ENCODE measurements around the gene SPPL2B.

DNA sequence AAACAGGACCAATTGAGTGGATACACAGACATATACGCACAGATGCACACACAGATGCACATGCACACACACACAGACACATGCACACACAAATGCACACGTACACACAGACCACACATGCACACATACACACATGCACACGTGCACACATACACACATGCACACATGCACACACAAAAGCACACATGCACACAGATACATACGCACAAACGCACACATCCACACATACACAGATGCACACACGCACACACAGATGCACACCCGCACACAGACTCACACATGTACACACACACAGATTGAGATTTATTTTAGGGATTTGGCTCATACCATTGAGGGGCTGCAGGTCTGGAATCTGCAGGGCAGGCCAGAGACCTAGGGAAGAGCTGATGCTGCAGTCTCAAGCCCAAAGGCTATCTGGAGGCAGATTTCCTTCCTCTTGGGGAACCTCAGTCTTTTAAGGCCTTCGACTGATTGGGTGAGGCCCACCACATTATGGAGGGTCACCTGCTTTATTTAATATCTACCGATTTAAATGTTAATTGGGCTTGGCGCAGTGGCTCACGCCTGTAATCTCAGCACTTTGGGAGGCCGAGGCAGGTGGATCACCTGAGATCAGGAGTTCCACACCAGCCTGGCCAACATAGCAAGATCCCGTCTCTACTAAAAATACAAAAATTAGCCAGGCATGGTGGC lies 54.2 kb downstream of the SPPL2B start:
- TF ChIP-seq RARB (CRISPR knock-in tag; IDR thresholded peaks at IDR 0.05): no peak
- no peak for TF ChIP-seq CSDC2 (CRISPR knock-in tag; IDR thresholded peaks at IDR 0.05)
- TF ChIP-seq PPARA (CRISPR knock-in tag; IDR thresholded peaks at IDR 0.05; ENCODE audit: borderline replicate concordance): no peak
- no peak for TF ChIP-seq ARNTL (CRISPR knock-in tag; IDR thresholded peaks at IDR 0.05; ENCODE audit: borderline replicate concordance, low read depth)
- TF ChIP-seq, protein P1, sequence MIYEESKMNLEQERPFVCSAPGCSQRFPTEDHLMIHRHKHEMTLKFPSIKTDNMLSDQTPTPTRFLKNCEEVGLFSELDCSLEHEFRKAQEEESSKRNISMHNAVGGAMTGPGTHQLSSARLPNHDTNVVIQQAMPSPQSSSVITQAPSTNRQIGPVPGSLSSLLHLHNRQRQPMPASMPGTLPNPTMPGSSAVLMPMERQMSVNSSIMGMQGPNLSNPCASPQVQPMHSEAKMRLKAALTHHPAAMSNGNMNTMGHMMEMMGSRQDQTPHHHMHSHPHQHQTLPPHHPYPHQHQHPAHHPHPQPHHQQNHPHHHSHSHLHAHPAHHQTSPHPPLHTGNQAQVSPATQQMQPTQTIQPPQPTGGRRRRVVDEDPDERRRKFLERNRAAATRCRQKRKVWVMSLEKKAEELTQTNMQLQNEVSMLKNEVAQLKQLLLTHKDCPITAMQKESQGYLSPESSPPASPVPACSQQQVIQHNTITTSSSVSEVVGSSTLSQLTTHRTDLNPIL (CRISPR knock-in tag; IDR thresholded peaks at IDR 0.05; ENCODE audit: low read depth): no peak
- no peak for TF ChIP-seq ZFP3 (CRISPR knock-in tag; IDR thresholded peaks at IDR 0.05)
- TF ChIP-seq ZFP30 (CRISPR knock-in tag; IDR thresholded peaks at IDR 0.05): no peak
- TF ChIP-seq, protein P2, sequence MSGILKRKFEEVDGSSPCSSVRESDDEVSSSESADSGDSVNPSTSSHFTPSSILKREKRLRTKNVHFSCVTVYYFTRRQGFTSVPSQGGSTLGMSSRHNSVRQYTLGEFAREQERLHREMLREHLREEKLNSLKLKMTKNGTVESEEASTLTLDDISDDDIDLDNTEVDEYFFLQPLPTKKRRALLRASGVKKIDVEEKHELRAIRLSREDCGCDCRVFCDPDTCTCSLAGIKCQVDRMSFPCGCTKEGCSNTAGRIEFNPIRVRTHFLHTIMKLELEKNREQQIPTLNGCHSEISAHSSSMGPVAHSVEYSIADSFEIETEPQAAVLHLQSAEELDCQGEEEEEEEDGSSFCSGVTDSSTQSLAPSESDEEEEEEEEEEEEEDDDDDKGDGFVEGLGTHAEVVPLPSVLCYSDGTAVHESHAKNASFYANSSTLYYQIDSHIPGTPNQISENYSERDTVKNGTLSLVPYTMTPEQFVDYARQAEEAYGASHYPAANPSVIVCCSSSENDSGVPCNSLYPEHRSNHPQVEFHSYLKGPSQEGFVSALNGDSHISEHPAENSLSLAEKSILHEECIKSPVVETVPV (CRISPR knock-in tag; IDR thresholded peaks at IDR 0.05): no peak

Measured in SK-N-SH treated with all-trans-retinoic acid at 6 μM for 48 hours (cell line).